ENCODE data around the gene KMO.

The KMO gene

GRCh38 chr1:241590719-241591118, 58.5 kb downstream of the KMO start:
- Histone ChIP-seq H3K9me3 (ENCODE audit: severe bottlenecking) (no peaks in the 10 kb centered on the region), H3K27ac (ENCODE audit: poor library complexity, severe bottlenecking) (peak overlapping the region; percentile 89), H3K4me3 (ENCODE audit: severe bottlenecking) (no peak overlapping the region), H3K4me1 (ENCODE audit: insufficient read depth, poor library complexity, severe bottlenecking) (peaks cover 33% of the 10 kb centered on the region), H3K27me3 (ENCODE audit: insufficient read depth, poor library complexity, severe bottlenecking) (no peaks in the 10 kb centered on the region), H3K36me3 (ENCODE audit: low read depth) (no peaks in the 10 kb centered on the region)
- no peak for ATAC-seq (ENCODE audit: low read depth)
- TF ChIP-seq CTCF (IDR thresholded peaks at IDR 0.05; ENCODE audit: poor library complexity, severe bottlenecking): no peak
- DNase-seq (ENCODE audit: low spot score): no peak

- Histone ChIP-seq H3K36me3 (ENCODE audit: low read depth) (no peaks in the 10 kb centered on the region), H3K4me1 (ENCODE audit: insufficient read depth, poor library complexity, severe bottlenecking) (peaks cover 33% of the 10 kb centered on the region), H3K27me3 (ENCODE audit: insufficient read depth, poor library complexity, severe bottlenecking) (no peaks in the 10 kb centered on the region), H3K27ac (ENCODE audit: poor library complexity, severe bottlenecking) (peak overlapping the region; percentile 89), H3K9me3 (ENCODE audit: severe bottlenecking) (no peaks in the 10 kb centered on the region), H3K4me3 (ENCODE audit: severe bottlenecking) (no peak overlapping the region)
- TF ChIP-seq CTCF (IDR thresholded peaks at IDR 0.05; ENCODE audit: poor library complexity, severe bottlenecking): no peak
- DNase-seq (ENCODE audit: low spot score) (no peak), ATAC-seq (ENCODE audit: low read depth) (peak; percentile 56)
Measured at GRCh38 chr1:241591317-241591716, 59.1 kb downstream of the KMO start.

- H3K4me3 ChIP-seq (ENCODE audit: severe bottlenecking): no peak overlapping the region
- no peaks in the 10 kb centered on the region for H3K36me3 ChIP-seq (ENCODE audit: low read depth)
- H3K27ac ChIP-seq (ENCODE audit: poor library complexity, severe bottlenecking): peak overlapping the region; percentile 89
- peaks cover 33% of the 10 kb centered on the region for H3K4me1 ChIP-seq (ENCODE audit: insufficient read depth, poor library complexity, severe bottlenecking)
- ATAC-seq (ENCODE audit: low read depth) (no peak), DNase-seq (ENCODE audit: low spot score) (no peak)
- no peaks in the 10 kb centered on the region for H3K9me3 ChIP-seq (ENCODE audit: severe bottlenecking)
- H3K27me3 ChIP-seq (ENCODE audit: insufficient read depth, poor library complexity, severe bottlenecking): no peaks in the 10 kb centered on the region
- TF ChIP-seq CTCF (IDR thresholded peaks at IDR 0.05; ENCODE audit: poor library complexity, severe bottlenecking): no peak
Measured at GRCh38 chr1:241591736-241592135, 59.6 kb downstream of the KMO start.

- Histone ChIP-seq H3K9me3 (ENCODE audit: severe bottlenecking) (no peaks in the 10 kb centered on the region), H3K27ac (ENCODE audit: poor library complexity, severe bottlenecking) (peak overlapping the region; percentile 89), H3K27me3 (ENCODE audit: insufficient read depth, poor library complexity, severe bottlenecking) (no peaks in the 10 kb centered on the region), H3K36me3 (ENCODE audit: low read depth) (no peaks in the 10 kb centered on the region), H3K4me3 (ENCODE audit: severe bottlenecking) (no peak overlapping the region), H3K4me1 (ENCODE audit: insufficient read depth, poor library complexity, severe bottlenecking) (peaks cover 33% of the 10 kb centered on the region)
- ATAC-seq (ENCODE audit: low read depth) (peak; percentile 92), DNase-seq (ENCODE audit: low spot score) (no peak)
- TF ChIP-seq CTCF (IDR thresholded peaks at IDR 0.05; ENCODE audit: poor library complexity, severe bottlenecking): no peak
Measured at GRCh38 chr1:241592273-241592958, 60.2 kb downstream of the KMO start.

- TF ChIP-seq CTCF (IDR thresholded peaks at IDR 0.05; ENCODE audit: poor library complexity, severe bottlenecking): no peak
- DNase-seq (ENCODE audit: low spot score) (no peak), ATAC-seq (ENCODE audit: low read depth) (peak; percentile 33; the same call in 1 of the 3 replicates)
- H3K27ac ChIP-seq (ENCODE audit: poor library complexity, severe bottlenecking): peak overlapping the region; percentile 89
- H3K36me3 ChIP-seq (ENCODE audit: low read depth): no peaks in the 10 kb centered on the region
- no peak overlapping the region for H3K4me3 ChIP-seq (ENCODE audit: severe bottlenecking)
- no peaks in the 10 kb centered on the region for H3K9me3 ChIP-seq (ENCODE audit: severe bottlenecking)
- H3K27me3 ChIP-seq (ENCODE audit: insufficient read depth, poor library complexity, severe bottlenecking): no peaks in the 10 kb centered on the region
- H3K4me1 ChIP-seq (ENCODE audit: insufficient read depth, poor library complexity, severe bottlenecking): peaks cover 33% of the 10 kb centered on the region
Measured at GRCh38 chr1:241593186-241593585, 61.0 kb downstream of the KMO start.
